GM21526 (cell line): ENCODE measurements around the gene C5orf46.
"Not testable (repeated sequence)": the region's sequence is repeated elsewhere in the genome, so short reads cannot be mapped to it uniquely, and the experiment has no call there.

Source experiments
- ATAC-seq: cut with Tn5 transposase; IDR thresholded peaks from one replicate; pipeline ENCODE4 v1.9.1; 2021; ENCODE audit warnings: moderate library complexity; ENCODE audit not compliant: unreplicated experiment, low FRiP score

C5orf46 gene

GRCh38 chr5:147898875-147899401 is 7.4 kb downstream of the C5orf46 start:
- no peak for ATAC-seq

- ATAC-seq, result no peak
Measured at GRCh38 chr5:147895864-147896263, 10.5 kb downstream of the C5orf46 start.

GRCh38 chr5:147893820-147894219 is 12.5 kb downstream of the C5orf46 start:
- ATAC-seq, result no peak

GRCh38 chr5:147892696-147893296 is 13.5 kb downstream of the C5orf46 start:
- no peak for ATAC-seq

- no peak for ATAC-seq
Measured at GRCh38 chr5:147887930-147888329, 18.4 kb downstream of the C5orf46 start.

- no peak for ATAC-seq
Measured at GRCh38 chr5:147887026-147887627, 19.2 kb downstream of the C5orf46 start.

GRCh38 chr5:147882586-147883313 is 23.6 kb downstream of the C5orf46 start:
- no peak for ATAC-seq

- ATAC-seq, result no peak
Measured at GRCh38 chr5:147880487-147880886, 25.9 kb downstream of the C5orf46 start.

- ATAC-seq, result no peak
Measured at GRCh38 chr5:147879784-147880183, 26.6 kb downstream of the C5orf46 start.

- ATAC-seq, result no peak
Measured at GRCh38 chr5:147878066-147878759, 28.1 kb downstream of the C5orf46 start, which contains the start of gene SCGB3A2. Gene SCGB3A2, plus strand, starts transcription at chr5:147878711. Its CDS starts 93 bp downstream, at chr5:147878804.

GRCh38 chr5:147876626-147877025 is 29.7 kb downstream of the C5orf46 start:
- no peak for ATAC-seq

- ATAC-seq, result no peak
Measured at GRCh38 chr5:147876141-147876540, 30.2 kb downstream of the C5orf46 start.

GRCh38 chr5:147874910-147875367 is 31.4 kb downstream of the C5orf46 start:
- ATAC-seq, result no peak

GRCh38 chr5:147874118-147874875 is 32.0 kb downstream of the C5orf46 start:
- ATAC-seq, result not testable (repeated sequence)

- not testable (repeated sequence) for ATAC-seq
Measured at GRCh38 chr5:147872744-147873435, 33.4 kb downstream of the C5orf46 start.

- ATAC-seq, result not testable (repeated sequence)
Measured at GRCh38 chr5:147871980-147872549, 34.3 kb downstream of the C5orf46 start.

GRCh38 chr5:147869892-147870291 is 36.4 kb downstream of the C5orf46 start:
- ATAC-seq, result not testable (repeated sequence)

GRCh38 chr5:147869112-147869511 is 37.2 kb downstream of the C5orf46 start:
- ATAC-seq, result no peak
